Esophagus mucosa (tissue), 1 donor: ENCODE results near the gene SCAP. TPM values are rescaled to one million over a fixed set of nuclear protein-coding genes. Genes with fewer than 3 reads are reported as not detected.
A peak's percentile ranks its signal among the peaks of the same experiment; 100 is the strongest.

Experiments
- ATAC-seq: fragments of 200-7000 bp; cut with Tn5 transposase; one replicate; pipeline ENCODE4 v1.9.1; 2020
- total RNA-seq: library from RNA; stranded (reverse); gene quantifications from one replicate; pipeline ENCODE4 v1.2.4, GENCODE V29; 2023
- donor health status: DM: yes; HTN: yes; CAD: no.

The SCAP gene
- total RNA-seq, 1 donor from 2014 or later: 59.8 TPM

DNA sequence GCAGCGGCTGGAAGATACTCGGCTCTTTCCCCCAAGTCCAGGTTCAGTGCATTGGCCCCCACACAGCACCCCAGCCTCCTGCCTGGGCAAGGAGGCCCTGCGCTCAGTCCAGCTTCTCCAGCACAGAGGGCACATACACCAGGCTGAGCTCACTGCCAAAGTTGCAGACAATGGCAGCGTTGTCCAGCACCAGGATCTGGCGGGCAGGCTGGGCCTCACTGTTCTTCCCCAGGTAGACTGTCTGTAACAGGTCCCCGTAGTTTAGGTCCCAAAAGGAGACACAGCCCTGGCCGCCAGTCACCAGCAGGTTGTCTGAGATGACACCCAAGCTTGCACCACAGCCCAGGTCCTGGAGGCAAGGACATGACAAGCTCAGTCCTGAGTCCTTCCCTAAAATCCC, 62.0 kb downstream of the SCAP start:
- ATAC-seq: no peak

DNA sequence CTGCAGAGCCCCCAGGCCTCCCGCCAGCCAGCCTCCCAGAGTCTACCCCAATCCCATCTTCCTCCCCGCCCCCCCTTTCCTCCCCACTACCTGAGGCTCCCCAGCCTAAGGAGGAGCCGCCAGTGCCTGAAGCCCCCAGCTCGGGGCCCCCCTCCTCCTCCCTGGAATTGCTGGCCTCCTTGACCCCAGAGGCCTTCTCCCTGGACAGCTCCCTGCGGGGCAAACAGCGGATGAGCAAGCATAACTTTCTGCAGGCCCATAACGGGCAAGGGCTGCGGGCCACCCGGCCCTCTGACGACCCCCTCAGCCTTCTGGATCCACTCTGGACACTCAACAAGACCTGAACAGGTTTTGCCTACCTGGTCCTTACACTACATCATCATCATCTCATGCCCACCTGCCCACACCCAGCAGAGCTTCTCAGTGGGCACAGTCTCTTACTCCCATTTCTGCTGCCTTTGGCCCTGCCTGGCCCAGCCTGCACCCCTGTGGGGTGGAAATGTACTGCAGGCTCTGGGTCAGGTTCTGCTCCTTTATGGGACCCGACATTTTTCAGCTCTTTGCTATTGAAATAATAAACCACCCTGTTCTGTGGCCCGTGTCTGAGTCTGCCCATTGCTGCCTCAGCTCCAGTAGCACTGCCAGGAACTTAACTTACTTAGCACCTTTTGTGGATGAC, 62.8 kb downstream of the SCAP start:
- ATAC-seq: no peak

DNA sequence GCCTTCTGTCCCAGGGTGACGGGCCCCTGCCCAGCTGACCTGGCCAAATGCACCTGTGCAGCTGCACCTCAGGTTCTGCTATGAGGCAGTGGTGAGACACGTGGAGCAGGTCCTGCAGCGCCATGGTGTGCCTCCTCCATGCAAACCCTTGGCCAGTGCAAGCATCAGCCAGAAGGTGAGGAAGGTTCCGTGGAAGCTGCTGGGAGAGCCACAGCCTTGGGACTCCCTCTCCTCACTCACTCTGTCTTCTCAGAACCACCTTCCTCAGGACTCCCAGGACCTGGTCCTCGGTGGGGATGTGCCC, 63.3 kb downstream of the SCAP start:
- ATAC-seq: no peak

DNA sequence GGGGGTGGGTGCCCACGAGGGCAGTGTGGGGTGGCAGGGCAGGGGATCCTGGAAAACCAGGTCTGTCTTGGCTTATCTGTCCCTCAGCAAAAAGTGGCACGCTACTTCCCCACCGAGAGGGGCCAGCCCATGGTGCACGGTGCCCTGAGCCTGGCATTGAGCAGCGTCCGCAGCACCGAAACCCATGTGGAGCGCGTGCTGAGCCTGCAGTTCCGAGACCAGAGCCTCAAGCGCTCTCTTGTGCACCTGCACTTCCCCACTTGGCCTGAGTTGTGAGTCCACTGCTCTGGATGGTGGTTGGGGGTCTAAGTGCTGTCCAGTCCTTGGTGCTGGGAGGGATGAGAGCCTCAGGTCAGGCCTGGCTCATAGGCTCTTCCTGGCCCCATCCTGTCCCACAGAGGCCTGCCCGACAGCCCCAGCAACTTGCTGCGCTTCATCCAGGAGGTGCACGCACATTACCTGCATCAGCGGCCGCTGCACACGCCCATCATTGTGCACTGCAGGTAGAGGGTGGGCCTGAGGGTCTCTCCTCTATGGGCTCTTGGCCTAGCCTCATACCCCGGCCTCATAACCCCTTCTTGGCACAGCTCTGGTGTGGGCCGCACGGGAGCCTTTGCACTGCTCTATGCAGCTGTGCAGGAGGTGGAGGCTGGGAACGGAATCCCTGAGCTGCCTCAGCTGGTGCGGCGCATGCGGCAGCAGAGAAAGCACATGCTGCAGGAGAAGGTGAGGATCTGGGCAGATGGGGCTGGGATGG, 63.9 kb downstream of the SCAP start:
- no peak for ATAC-seq

DNA sequence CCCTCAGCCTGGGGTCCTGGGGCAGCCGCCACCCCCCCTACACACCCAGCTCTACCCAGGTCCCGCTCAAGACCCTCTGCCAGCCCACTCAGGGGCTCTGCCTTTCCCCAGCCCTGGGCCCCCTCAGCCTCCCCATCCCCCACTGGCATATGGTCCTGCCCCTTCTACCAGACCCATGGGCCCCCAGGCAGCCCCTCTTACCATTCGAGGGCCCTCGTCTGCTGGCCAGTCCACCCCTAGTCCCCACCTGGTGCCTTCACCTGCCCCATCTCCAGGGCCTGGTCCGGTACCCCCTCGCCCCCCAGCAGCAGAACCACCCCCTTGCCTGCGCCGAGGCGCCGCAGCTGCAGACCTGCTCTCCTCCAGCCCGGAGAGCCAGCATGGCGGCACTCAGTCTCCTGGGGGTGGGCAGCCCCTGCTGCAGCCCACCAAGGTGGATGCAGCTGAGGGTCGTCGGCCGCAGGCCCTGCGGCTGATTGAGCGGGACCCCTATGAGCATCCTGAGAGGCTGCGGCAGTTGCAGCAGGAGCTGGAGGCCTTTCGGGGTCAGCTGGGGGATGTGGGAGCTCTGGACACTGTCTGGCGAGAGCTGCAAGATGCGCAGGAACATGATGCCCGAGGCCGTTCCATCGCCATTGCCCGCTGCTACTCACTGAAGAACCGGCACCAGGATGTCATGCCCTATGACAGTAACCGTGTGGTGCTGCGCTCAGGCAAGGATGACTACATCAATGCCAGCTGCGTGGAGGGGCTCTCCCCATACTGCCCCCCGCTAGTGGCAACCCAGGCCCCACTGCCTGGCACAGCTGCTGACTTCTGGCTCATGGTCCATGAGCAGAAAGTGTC, 64.7 kb downstream of the SCAP start:
- no peak for ATAC-seq

DNA sequence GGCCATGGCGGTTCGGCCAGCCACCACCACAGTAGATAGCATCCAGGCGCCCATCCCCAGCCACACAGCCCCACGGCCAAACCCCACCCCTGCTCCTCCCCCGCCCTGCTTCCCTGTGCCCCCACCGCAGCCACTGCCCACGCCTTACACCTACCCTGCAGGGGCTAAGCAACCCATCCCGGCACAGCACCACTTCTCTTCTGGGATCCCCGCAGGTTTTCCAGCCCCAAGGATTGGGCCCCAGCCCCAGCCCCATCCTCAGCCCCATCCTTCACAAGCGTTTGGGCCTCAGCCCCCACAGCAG, 65.4 kb downstream of the SCAP start:
- no peak for ATAC-seq

DNA sequence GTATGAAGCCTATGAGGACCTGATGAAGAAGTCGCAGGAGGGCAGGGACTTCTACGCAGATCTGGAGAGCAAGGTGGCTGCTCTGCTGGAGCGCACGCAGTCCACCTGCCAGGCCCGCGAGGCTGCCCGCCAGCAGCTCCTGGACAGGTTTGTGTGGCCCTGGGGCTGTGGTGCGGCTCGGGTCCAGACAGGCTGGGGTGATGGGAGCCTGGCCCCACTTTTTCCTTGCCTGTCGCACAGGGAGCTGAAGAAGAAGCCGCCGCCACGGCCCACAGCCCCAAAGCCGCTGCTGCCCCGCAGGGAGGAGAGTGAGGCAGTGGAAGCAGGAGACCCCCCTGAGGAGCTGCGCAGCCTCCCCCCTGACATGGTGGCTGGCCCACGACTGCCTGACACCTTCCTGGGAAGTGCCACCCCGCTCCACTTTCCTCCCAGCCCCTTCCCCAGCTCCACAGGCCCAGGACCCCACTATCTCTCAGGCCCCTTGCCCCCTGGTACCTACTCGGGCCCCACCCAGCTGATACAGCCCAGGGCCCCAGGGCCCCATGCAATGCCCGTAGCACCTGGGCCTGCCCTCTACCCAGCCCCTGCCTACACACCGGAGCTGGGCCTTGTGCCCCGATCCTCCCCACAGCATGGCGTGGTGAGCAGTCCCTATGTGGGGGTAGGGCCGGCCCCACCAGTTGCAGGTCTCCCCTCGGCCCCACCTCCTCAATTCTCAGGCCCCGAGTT, 65.9 kb downstream of the SCAP start:
- no peak for ATAC-seq

DNA sequence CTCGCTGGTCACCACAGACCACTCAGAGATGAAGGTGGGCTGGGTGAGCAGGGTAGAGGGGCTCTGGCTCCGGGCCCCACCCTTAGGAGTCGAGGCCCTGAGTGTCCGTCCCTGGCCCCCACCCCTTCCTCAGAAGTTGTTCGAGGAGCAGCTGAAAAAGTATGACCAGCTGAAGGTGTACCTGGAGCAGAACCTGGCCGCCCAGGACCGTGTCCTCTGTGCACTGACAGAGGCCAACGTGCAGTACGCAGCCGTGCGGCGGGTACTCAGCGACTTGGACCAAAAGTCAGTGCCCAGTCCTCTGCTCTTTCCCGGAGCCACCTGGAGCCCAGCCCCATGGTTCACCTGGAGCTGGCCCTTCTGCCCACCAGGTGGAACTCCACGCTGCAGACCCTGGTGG, 66.5 kb downstream of the SCAP start:
- ATAC-seq: no peak

DNA sequence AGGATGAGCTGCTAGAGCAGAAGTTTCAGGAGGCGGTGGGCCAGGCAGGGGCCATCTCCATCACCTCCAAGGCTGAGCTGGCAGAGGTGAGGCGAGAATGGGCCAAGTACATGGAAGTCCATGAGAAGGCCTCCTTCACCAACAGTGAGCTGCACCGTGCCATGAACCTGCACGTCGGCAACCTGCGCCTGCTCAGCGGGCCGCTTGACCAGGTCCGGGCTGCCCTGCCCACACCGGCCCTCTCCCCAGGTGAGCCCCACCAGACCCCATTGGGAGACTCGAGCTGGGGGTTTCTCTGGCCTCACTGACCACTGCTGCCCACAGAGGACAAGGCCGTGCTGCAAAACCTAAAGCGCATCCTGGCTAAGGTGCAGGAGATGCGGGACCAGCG, 66.9 kb downstream of the SCAP start:
- no peak for ATAC-seq

DNA sequence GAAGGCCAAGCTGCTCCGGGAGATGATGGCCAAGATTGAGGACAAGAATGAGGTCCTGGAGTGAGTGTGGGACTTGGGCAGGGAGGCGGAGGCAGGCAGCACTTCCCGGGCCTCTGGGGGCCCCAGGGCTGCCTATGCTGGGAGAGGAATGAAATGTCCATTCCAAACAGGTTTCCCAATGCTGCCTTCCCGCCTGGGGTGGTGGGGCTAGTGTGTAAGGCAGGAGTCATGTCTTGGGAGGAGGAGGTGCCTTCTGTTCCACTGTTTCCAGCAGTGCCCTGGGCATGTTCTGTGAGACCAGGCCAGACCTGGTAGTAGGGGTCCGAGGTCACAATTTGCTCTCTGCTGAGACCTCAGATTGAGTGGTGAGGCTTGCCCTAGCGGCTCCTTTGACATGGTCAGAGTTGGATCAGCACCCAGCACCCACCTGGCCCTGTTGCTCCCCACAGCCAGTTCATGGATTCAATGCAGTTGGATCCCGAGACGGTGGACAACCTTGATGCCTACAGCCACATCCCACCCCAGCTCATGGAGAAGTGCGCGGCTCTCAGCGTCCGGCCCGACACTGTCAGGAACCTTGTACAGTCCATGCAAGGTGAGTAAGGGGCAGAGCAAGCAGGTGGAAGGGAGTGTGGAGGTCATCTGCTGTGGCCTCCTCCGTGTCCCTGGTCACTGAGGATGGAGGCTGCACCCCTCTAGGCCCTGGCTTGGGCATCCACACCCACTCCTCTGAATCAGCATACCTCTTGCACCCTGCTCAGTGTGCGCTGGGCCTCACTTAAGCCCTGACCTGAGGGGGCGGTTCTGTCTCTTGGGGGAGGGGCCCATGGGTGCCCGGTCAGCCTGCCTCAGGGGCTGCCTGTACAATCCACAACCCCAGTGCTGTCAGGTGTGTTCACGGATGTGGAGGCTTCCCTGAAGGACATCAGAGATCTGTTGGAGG, 67.6 kb downstream of the SCAP start:
- no peak for ATAC-seq

DNA sequence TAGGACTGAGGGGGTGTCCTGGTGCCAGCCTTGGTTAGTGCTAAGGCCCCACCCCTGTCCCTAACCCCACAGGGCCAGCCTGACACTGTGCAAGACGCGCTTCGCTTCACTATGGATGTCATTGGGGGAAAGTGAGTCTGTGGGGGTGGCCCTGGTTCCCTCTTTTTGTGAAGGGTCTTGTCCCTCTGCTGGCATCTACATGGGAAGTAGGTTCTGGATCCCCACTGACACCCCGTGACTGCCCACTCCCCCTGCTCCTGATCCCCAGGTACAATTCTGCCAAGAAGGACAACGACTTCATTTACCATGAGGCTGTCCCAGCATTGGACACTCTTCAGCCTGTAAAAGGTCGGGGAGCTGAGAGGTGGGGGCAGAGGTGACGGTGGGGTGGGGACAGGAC, 68.5 kb downstream of the SCAP start:
- no peak for ATAC-seq

DNA sequence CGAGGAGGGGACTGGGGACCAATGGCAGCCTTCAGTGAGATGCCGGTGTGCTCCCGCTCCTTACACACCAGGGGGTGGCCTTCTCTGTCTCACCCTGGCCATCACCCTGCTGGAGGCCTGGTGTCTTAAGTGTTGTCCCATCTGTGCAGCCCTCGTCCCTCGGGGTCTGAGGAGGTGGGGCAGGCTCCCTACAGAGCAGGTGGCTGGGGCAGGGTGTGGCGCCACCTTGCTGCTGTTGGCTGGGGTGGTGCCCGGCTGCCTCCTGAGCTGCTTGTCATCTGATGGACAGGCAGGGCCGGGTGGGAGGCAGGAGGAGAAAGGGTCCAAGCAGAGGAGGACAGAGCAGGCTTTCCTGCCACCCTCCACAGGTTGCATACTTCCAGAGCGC, 69.0 kb downstream of the SCAP start:
- peak; percentile 27 for ATAC-seq

DNA sequence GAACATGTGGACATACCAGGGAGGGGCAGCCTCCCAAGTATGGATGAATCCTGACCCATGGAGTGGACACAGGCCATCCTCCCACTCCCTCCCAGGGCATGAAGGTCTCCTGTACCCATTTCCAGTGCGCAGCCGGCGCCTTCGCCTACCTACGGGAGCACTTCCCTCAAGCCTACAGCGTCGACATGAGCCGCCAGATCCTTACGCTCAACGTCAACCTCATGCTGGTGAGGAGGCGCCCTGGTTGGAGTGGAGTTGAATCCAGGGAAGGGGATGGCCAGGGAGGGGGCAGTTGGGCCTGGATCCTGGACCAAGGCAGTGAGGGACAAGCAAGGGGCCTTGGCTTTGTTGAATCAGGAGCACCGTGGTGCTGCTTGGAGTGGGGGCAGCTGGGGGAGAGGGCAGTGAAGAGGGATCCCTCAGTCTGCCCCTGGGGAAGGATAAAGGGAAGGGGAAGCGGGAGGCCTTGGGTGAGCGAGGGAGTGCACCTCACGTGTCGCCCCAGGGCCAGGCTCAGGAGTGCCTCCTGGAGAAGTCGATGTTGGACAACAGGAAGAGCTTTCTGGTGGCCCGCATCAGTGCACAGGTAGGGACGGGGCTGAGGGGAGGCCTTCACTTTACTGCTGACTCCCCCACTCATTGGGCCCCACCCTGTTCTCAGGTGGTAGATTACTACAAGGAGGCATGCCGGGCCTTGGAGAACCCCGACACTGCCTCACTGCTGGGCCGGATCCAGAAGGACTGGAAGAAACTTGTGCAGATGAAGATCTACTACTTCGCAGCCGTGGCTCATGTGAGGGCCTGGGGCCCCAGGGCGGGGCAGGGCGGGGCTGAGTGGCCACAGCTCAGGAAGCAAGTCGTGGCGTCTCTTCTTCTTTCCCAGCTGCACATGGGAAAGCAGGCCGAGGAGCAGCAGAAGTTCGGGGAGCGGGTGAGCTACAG, 69.7 kb downstream of the SCAP start:
- peak; percentile 75 for ATAC-seq

DNA sequence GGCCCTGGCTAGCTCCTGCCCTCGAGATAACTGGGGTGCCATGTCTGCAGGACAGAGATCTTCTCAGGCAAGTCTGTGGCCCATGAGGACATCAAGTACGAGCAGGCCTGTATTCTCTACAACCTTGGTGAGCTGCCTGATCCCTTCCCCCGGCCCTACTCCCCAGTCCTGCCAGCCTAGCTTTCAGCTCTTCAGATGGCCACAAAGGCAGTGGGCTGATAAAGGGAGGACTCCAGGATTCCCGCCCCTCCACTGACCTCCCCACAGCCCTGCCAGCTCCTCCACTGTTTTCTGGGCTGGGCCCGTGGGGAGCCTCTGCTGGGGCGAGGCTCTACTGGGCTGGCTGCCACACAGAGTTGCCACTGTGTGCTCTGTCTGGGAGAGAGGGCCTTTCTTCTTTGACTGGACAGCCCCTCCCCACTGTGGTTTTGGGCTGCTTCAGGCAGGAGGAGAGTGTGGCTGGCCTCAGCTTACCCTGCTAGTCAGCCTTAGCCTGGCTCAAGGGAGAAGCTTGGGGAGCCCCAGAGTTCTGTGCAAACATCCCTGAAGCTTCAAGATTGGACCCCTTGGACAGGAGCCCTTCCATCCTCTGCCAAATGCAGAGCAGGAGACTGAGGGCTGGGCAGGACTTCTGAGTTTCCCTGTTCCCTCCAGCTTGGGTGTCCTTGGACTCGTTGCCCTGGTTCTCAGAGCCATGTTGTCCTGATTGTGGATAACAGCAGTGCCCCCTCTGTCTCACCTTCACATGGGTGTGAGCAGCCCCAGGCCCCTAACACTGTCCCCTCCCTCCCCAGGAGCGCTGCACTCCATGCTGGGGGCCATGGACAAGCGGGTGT, 70.6 kb downstream of the SCAP start:
- ATAC-seq: peak; percentile 39

DNA sequence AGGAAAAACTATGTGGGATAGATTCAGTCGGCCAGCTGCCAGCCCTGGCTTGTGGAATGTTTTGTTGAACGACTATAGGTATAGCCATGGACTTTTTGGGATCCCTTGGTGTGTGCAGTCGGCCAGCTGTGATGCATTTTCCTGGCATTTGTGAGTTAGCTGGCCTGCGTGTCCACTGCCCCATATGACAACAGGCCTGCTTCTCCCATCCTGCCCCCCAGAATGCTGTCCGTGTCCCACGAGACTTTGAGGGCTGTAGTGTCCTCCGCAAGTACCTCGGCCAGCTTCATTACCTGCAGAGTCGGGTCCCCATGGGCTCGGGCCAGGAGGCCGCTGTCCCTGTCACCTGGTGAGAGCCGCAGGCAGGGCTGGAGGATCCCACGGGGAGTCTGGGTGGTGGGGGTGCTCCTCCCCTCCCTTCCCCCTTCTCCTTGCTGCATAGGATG, 71.3 kb downstream of the SCAP start:
- no peak for ATAC-seq

DNA sequence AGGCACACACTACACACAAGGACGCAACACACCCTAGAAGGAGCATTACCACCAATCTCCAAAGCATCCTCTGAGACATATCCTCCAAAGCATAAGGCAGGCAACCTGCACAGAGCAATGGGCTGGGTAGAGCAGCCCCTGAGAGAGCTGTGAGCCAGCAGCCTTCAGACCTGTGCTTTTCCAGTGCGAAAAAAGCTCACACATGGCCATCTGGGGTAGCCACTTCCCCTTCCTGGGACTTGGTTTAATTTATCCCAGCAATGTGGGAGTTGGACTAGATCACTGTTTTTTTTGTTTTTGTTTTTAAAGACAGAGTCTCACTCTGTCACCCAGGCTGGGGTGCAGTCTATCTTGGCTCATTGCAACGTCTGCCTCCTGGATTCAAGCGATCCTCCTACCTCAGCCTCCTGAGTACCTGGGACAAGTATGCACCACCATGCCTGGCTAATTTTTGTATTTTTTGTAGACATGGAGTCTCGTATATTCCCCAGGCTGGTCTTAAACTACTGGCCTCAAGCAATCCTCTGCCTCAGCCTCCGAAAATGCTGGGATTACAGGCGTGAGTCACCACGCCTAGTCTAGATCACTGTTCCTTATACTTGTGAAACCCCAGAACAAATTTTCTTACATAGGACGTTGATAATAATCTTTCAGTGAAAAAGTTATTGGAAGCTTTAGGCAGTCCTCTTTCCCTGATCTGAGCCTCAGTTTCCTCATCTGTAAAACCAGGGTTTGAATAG, 76.0 kb downstream of the SCAP start:
- peak; percentile 36 for ATAC-seq

DNA sequence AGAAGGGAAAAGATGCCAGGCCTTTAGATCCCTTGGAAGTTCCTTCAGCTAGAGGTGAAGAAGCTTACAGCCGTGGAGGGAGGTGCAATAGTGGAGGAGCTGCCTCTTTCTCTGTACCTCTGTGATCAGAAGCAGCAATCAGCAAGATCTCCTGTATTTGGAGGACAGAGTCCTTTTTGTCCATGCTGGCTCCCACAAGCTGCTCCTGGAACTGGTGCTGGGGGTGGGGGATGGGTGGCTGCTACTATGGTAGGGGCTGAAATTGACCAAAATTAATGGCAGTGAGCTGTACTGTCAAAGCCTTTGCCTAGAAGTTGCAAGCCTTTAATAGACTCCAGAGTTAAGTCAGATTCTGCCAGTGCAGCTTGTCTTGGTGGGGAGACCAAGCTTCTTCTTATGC, 76.7 kb downstream of the SCAP start:
- no peak for ATAC-seq

DNA sequence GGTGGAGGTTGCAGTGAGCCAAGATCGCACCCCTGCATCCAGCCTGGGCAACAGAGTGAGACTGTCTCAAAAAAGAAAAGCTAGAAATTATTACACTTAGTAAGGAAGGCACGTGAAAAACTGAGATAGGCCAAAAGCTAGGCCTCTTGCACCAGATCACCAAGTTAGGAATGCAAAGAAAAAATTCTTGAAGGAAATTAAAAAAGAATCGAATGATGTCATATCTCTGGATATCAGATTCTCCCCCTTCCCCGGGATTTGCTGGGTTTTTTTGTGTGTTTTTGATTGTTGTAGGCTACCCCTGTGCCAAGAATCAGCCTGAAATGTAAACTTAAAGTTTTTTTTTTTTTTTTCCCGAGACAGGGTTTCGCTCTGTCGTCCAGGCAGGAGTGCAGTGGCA, 77.5 kb downstream of the SCAP start:
- no peak for ATAC-seq

DNA sequence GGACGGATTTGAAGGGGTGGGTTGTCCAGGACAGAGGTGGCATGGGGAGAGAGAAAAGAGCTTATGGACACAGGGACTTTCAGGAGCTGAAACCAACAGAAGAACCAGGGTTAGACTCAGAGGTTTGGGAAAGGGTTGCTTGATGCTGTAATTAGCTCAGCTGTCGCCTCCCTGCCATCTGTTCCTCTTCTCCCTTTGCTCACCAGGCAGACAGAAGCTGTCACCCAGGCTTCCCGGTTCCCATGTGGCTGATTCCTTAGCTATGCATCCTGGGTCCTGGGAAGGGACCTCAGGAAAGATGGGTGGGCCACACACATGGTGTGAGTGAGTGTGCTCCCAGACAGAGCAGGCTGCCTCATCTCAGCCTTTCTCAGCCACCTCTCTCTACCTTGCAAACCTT, 80.9 kb downstream of the SCAP start:
- ATAC-seq: peak; percentile 26
